H1 (cell line): ENCODE measurements around the gene PHACTR1. TPM values are rescaled to one million over a fixed set of nuclear protein-coding genes. Genes with fewer than 3 reads are reported as not detected.

Experiments used
- CTCF ChIA-PET: fragments of 300-600 bp; sonication (Branson Sonifier 250); formaldehyde crosslinking; loops from one replicate; lab custom pipeline; 2021; ENCODE audit not compliant: partially characterized antibody; lab: Charles Lee
- POLR2A ChIA-PET: fragments of 300-600 bp; sonication (Branson Sonifier 250); formaldehyde crosslinking; loops from one replicate; lab custom pipeline; 2021; ENCODE audit warnings: inconsistent platforms; ENCODE audit not compliant: partially characterized antibody; lab: Charles Lee
- DNase-seq, 2 experiments: peaks; one replicate each; pipeline versions ENCODE4 v3.0.0 to v3.0.0-alpha.2; 2010 to 2022; ENCODE audit warnings: low spot score in 2 of 2, low read depth in 1 of 2, mixed read lengths in 1 of 2
- FAIRE-seq: peaks from 2 replicates; lab custom pipeline; 2011; peaks lifted over from hg19 to GRCh38; lab: Jason Lieb, UNC
- H2AFZ ChIP-seq: 2 replicates; pipeline ENCODE4 v1.8.1; 2012; ENCODE audit warnings: low read length, inconsistent platforms
- H2AK5ac ChIP-seq: 2 replicates; pipeline ENCODE4 v1.6.1; 2013; ENCODE audit warnings: low read depth, low read length
- H2BK120ac ChIP-seq: replicated peaks from 2 replicates; pipeline ENCODE3; 2013; ENCODE audit warnings: low read depth, low read length, inconsistent platforms
- H2BK12ac ChIP-seq: 2 replicates; pipeline ENCODE4 v1.6.1; 2013; ENCODE audit warnings: low read depth, low read length
- H2BK15ac ChIP-seq: 2 replicates; pipeline ENCODE4 v1.6.1; 2013; ENCODE audit warnings: low read length
- H2BK20ac ChIP-seq: 2 replicates; pipeline ENCODE4 v1.6.1; 2013; ENCODE audit warnings: low read length
- H2BK5ac ChIP-seq: 2 replicates; pipeline ENCODE4 v1.6.1; 2013; ENCODE audit warnings: low read depth, low read length
- H3K14ac ChIP-seq: 2 replicates; pipeline ENCODE4 v1.6.1; 2013; ENCODE audit warnings: inconsistent platforms; ENCODE audit not compliant: insufficient read length
- H3K18ac ChIP-seq: 2 replicates; pipeline ENCODE4 v1.6.1; 2013; ENCODE audit warnings: low read length; ENCODE audit errors: extremely low read depth
- H3K23ac ChIP-seq: 2 replicates; pipeline ENCODE4 v1.6.1; 2013; ENCODE audit warnings: inconsistent platforms; ENCODE audit not compliant: insufficient read length
- H3K23me2 ChIP-seq: 2 replicates; pipeline ENCODE4 v1.6.1; 2013; ENCODE audit warnings: low read depth, low read length
- H3K27ac ChIP-seq: 2 replicates; pipeline ENCODE4 v1.6.1; 2011; ENCODE audit warnings: low read depth, low read length, inconsistent platforms
- H3K27me3 ChIP-seq, 4 experiments: replicated peaks in 1 of 4; 1 replicate in 1 of 4; 2 replicates in 3 of 4; pipeline versions ENCODE4 v1.6.1 to v1.8.1; 2011 to 2013; ENCODE audit warnings: low read length in 3 of 4, mild to moderate bottlenecking in 3 of 4, inconsistent platforms in 2 of 4, mixed read lengths in 2 of 4, moderate library complexity in 1 of 4; ENCODE audit not compliant: control insufficient read depth in 3 of 4, insufficient read depth in 3 of 4; ENCODE audit errors: extremely low read depth in 1 of 4
- H3K36me3 ChIP-seq, 4 experiments: 2 replicates each; pipeline versions ENCODE4 v1.6.1 to v1.8.1; 2011 to 2013; ENCODE audit warnings: mild to moderate bottlenecking in 4 of 4, low read length in 3 of 4, moderate library complexity in 2 of 4, control low read depth in 1 of 4, inconsistent platforms in 1 of 4; ENCODE audit not compliant: insufficient read depth in 4 of 4, control insufficient read depth in 2 of 4
- H3K4ac ChIP-seq: replicated peaks from 2 replicates; pipeline ENCODE3; 2013; ENCODE audit warnings: low read length, low read depth, mixed read lengths, inconsistent platforms; ENCODE audit not compliant: insufficient read length
- H3K4me1 ChIP-seq, 4 experiments: replicated peaks in 1 of 4; 1 replicate in 1 of 4; 2 replicates in 3 of 4; pipeline versions ENCODE4 v1.6.1 to v1.8.1; 2011 to 2013; ENCODE audit warnings: low read length in 3 of 4, inconsistent platforms in 2 of 4, mixed read lengths in 1 of 4; ENCODE audit not compliant: insufficient read depth in 4 of 4, control insufficient read depth in 3 of 4
- H3K4me2 ChIP-seq, 2 experiments: 2 replicates each; pipeline versions ENCODE4 v1.6.1 to v1.8.1; 2011 to 2013; ENCODE audit warnings: low read depth in 2 of 2, low read length in 2 of 2, control low read depth in 1 of 2, inconsistent platforms in 1 of 2, mild to moderate bottlenecking in 1 of 2; ENCODE audit not compliant: insufficient read depth in 1 of 2
- H3K4me3 ChIP-seq, 4 experiments: fragments of 200-600, 300-600 bp in 1 of 4; sonication (generic), shearing (Covaris generic), sonication (Bioruptor Twin) in 1 of 4; 2 replicates each; pipeline versions ENCODE4 v1.5.1 to v1.8.1; 2011 to 2016; ENCODE audit warnings: low read length in 4 of 4, low read depth in 3 of 4, control low read depth in 2 of 4, inconsistent platforms in 2 of 4, mild to moderate bottlenecking in 2 of 4, mixed read lengths in 1 of 4, moderate library complexity in 1 of 4; ENCODE audit not compliant: insufficient read depth in 2 of 4; ENCODE audit errors: extremely low read depth in 1 of 4
- H3K56ac ChIP-seq: replicated peaks from 2 replicates; pipeline ENCODE3; 2013; ENCODE audit warnings: low read depth, mild to moderate bottlenecking, mixed read lengths, low read length, inconsistent platforms; ENCODE audit not compliant: insufficient read length
- H3K79me1 ChIP-seq: 2 replicates; pipeline ENCODE4 v1.6.1; 2013; ENCODE audit warnings: low read depth, low read length, control low read depth
- H3K79me2 ChIP-seq, 2 experiments: 2 replicates each; pipeline versions ENCODE4 v1.6.1 to v1.8.1; 2012 to 2013; ENCODE audit warnings: low read length in 2 of 2, mild to moderate bottlenecking in 2 of 2, inconsistent platforms in 1 of 2; ENCODE audit not compliant: insufficient read depth in 2 of 2, control insufficient read depth in 1 of 2
- H3K9ac ChIP-seq, 4 experiments: replicated peaks in 1 of 4; 1 replicate in 1 of 4; 2 replicates in 3 of 4; pipeline versions ENCODE4 v1.6.1 to v1.8.1; 2011 to 2013; ENCODE audit warnings: low read depth in 3 of 4, low read length in 3 of 4, control low read depth in 2 of 4, mild to moderate bottlenecking in 2 of 4, moderate library complexity in 2 of 4, inconsistent platforms in 1 of 4; ENCODE audit errors: extremely low read depth in 1 of 4
- H3K9me3 ChIP-seq, 2 experiments: 2 replicates each; pipeline versions ENCODE4 v1.6.1 to v1.8.1; 2012 to 2013; ENCODE audit warnings: mild to moderate bottlenecking in 2 of 2, moderate library complexity in 2 of 2, control low read depth in 1 of 2, inconsistent platforms in 1 of 2, low read depth in 1 of 2, low read length in 1 of 2, mixed read lengths in 1 of 2; ENCODE audit not compliant: insufficient read depth in 2 of 2
- H4K20me1 ChIP-seq, 2 experiments: replicated peaks in 1 of 2; 2 replicates each; pipeline versions ENCODE3 to v1.8.1; 2011 to 2013; ENCODE audit warnings: inconsistent platforms in 2 of 2, low read length in 2 of 2, mild to moderate bottlenecking in 1 of 2; ENCODE audit not compliant: insufficient read depth in 2 of 2, control insufficient read depth in 1 of 2
- H4K5ac ChIP-seq: 2 replicates; pipeline ENCODE4 v1.6.1; 2013; ENCODE audit warnings: low read length, low read depth, mixed read lengths, inconsistent platforms; ENCODE audit not compliant: insufficient read length
- H4K8ac ChIP-seq: 2 replicates; pipeline ENCODE4 v1.8.0; 2013; ENCODE audit warnings: mild to moderate bottlenecking, moderate library complexity, low read length, inconsistent platforms; ENCODE audit not compliant: insufficient read depth; ENCODE audit errors: extremely low read depth
- H4K91ac ChIP-seq: replicated peaks from 2 replicates; pipeline ENCODE3; 2013; ENCODE audit warnings: low read length, mixed read lengths, inconsistent platforms; ENCODE audit not compliant: insufficient read length
- CHD1 ChIP-seq: IDR thresholded peaks from 2 replicates; pipeline ENCODE4 v1.6.1; 2012; ENCODE audit warnings: low read depth, low read length, improper control_type of control experiment
- GABPA ChIP-seq: IDR thresholded peaks from 2 replicates; pipeline ENCODE4 v1.6.1; 2011; ENCODE audit warnings: mild to moderate bottlenecking, low read length, moderate library complexity, borderline replicate concordance; ENCODE audit not compliant: insufficient read depth
- NANOG ChIP-seq: IDR thresholded peaks from 2 replicates; pipeline ENCODE4 v1.6.1; 2011; ENCODE audit warnings: low read length, low read depth, mild to moderate bottlenecking, inconsistent platforms; ENCODE audit not compliant: insufficient read depth, poor library complexity, severe bottlenecking
- PHF8 ChIP-seq: fragments of 200-600 bp; sonication (generic); conservative IDR thresholded peaks from 2 replicates; pipeline ENCODE4 v1.7.1; 2012; ENCODE audit warnings: low read depth, mild to moderate bottlenecking, inconsistent platforms, low read length, moderate library complexity
- SIN3A ChIP-seq, 2 experiments: IDR thresholded peaks in 1 of 2; conservative IDR thresholded peaks in 1 of 2; 2 replicates each; pipeline ENCODE4 v1.6.1; 2011 to 2012; ENCODE audit warnings: low read length in 2 of 2, improper control_type of control experiment in 1 of 2, low read depth in 1 of 2, mild to moderate bottlenecking in 1 of 2
- SIX5 ChIP-seq: IDR thresholded peaks from 2 replicates; pipeline ENCODE4 v1.6.1; 2011; ENCODE audit warnings: mild to moderate bottlenecking, low read depth, low read length
- SP2 ChIP-seq: IDR thresholded peaks from 2 replicates; pipeline ENCODE4 v1.6.1; 2012; ENCODE audit warnings: mild to moderate bottlenecking, low read length, inconsistent platforms
- SUZ12 ChIP-seq: fragments of 200-600 bp; sonication (generic); IDR thresholded peaks from 2 replicates; pipeline ENCODE4 v1.6.1; 2012; ENCODE audit warnings: mild to moderate bottlenecking, inconsistent platforms, low read length, moderate library complexity, mixed read lengths
- TEAD4 ChIP-seq: IDR thresholded peaks from 2 replicates; pipeline ENCODE4 v1.6.1; 2012; ENCODE audit warnings: low read depth, low read length, inconsistent platforms, mixed read lengths
- ZNF274 ChIP-seq: IDR thresholded peaks from 2 replicates; pipeline ENCODE4 v1.7.0; 2012; ENCODE audit warnings: low read length, borderline replicate concordance; ENCODE audit errors: extremely low read depth
- WGBS, 2 experiments: shearing (Covaris generic) in 1 of 2; methylation state at CpG; one replicate each; pipeline versions ENCODE4 v1.1.6 to v1.1.7; 2013 to 2015; ENCODE audit warnings: low lambda C conversion rate in 2 of 2, mixed read lengths in 2 of 2, inconsistent platforms in 1 of 2, low coverage in 1 of 2, missing lambda C conversion rate in 1 of 2; ENCODE audit not compliant: insufficient replicate concordance in 2 of 2, insufficient coverage in 1 of 2, insufficient read length in 1 of 2; ENCODE audit errors: extremely low coverage in 1 of 2, missing lambda C conversion rate in 1 of 2; 5-methylcytosine and 5-hydroxymethylcytosine counted together
- polyA plus RNA-seq, 7 experiments: library from polyadenylated mRNA; depleted of rRNA in 3 of 7; stranded (reverse) in 5 of 7; unstranded in 2 of 7; fragments of >200 nt in 5 of 7; fragments of 200-250 nt in 2 of 7; gene quantifications; 1 replicate in 5 of 7; 2 replicates in 1 of 7; 4 replicates in 1 of 7; pipeline versions ENCODE4 v1.2.1 to v1.2.3, GENCODE V29; 2011 to 2013; ENCODE audit warnings: missing spikeins in 2 of 7, mixed read lengths in 2 of 7
- total RNA-seq: library from RNA; stranded (reverse); fragmentation: NEBNext Ultra II Directional; extraction: Animal tissue kit (Norgen Biotek cat#: 25700); gene quantifications from 2 replicates; pipeline ENCODE4 v1.2.1, GENCODE V29; 2021
- TF ChIP-seq, protein P1 (sequence below), 3 experiments: IDR thresholded peaks; 1 replicate in 2 of 3; 2 replicates in 1 of 3; pipeline versions ENCODE4 v1.5.1 to v1.6.1; 2011; ENCODE audit warnings: low read length in 3 of 3, mild to moderate bottlenecking in 3 of 3, inconsistent platforms in 2 of 3, low read depth in 1 of 3, moderate library complexity in 1 of 3; ENCODE audit not compliant: insufficient read depth in 1 of 3; ENCODE audit errors: control extremely low read depth in 1 of 3

PHACTR1 gene
- total and polyA plus RNA-seq, 2 of the 8 experiments (the other 6 are each of a cell fraction or from before 2014, with no cell fraction given) = 3.9 to 17.1 TPM

DNA sequence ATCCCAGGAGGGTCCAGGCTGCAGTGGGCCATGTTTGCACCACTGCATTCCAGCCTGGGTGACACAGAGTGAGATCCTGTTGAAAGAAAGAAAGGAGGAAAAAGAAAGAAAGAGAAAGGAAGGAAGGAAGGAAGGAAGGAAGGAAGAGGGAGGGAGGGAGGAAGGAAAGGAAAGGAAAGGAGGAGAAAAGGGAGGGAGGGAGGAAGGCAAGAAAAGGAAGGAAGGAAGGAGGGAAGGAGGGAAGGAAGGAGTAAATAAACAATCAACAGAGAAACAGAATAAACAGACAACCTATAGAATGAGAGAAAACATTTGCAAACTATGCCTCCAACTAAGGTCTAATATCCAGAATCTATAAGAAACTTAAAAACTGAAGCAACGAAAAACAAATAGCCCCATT lies 11.6 kb upstream of the PHACTR1 start:
- no peak overlapping the region for H3K18ac ChIP-seq
- H3K9ac ChIP-seq = no peak overlapping the region
- H4K8ac ChIP-seq = no peak overlapping the region
- H3K36me3 ChIP-seq = no peaks in the 10 kb centered on the region
- H2BK12ac ChIP-seq = no peak overlapping the region
- no peaks in the 10 kb centered on the region for H3K79me2 ChIP-seq
- no peak overlapping the region for H3K27ac ChIP-seq
- no peak overlapping the region for H2BK5ac ChIP-seq
- POLR2A ChIA-PET = interaction anchor here (1.5 kb wide), 1 partner anchor 10 kb away, joined by 3 read pairs; no protein-coding TSS in a partner anchor
- no peak overlapping the region for H3K4ac ChIP-seq
- CTCF ChIA-PET = no interaction called here
- WGBS, 2 experiments = 89% methylated on average over 1 of the region's 1 CpG; no CpG with 5 or more reads in 1 of the 2 experiments
- no peak overlapping the region; the same call in 1 of the 2 replicates for H2AK5ac ChIP-seq
- H3K23me2 ChIP-seq = no peaks in the 10 kb centered on the region; the same call in 1 of the 2 replicates
- no peak overlapping the region for H4K91ac ChIP-seq
- no peaks in the 10 kb centered on the region for H3K9me3 ChIP-seq
- no peak for DNase-seq
- H2BK20ac ChIP-seq = no peak overlapping the region
- no peaks in the 10 kb centered on the region for H3K79me1 ChIP-seq
- no peak overlapping the region for H2BK120ac ChIP-seq
- no peak overlapping the region for H3K14ac ChIP-seq
- H3K56ac ChIP-seq = no peak overlapping the region
- H3K4me3 ChIP-seq = no peak overlapping the region
- no peak overlapping the region for H2AFZ ChIP-seq
- no peak overlapping the region for H4K5ac ChIP-seq
- H3K4me1 ChIP-seq = peaks cover 0 to 9% (median 5%) of the 10 kb centered on the region in 4 experiments; a peak in 4 of 7 replicates
- FAIRE-seq = no peak
- no peak overlapping the region for H3K23ac ChIP-seq
- no peak overlapping the region for H2BK15ac ChIP-seq
- no peaks in the 10 kb centered on the region for H4K20me1 ChIP-seq
- no peaks in the 10 kb centered on the region for H3K27me3 ChIP-seq
- H3K4me2 ChIP-seq = no peak overlapping the region
- TF ChIP-seq SP2 (no peak), SIX5 (no peak), SUZ12 (no peak), PHF8 (no peak), CHD1 (no peak), NANOG (no peak), TEAD4 (no peak), ZNF274 (no peak), SIN3A (conservative IDR thresholded peaks at IDR 0.05 in 1 of 2, IDR thresholded peaks at IDR 0.05 in 1 of 2; ENCODE audit: low read depth in 1 of 2, low read length in 2 of 2) (no peak), GABPA (no peak)
- TF ChIP-seq, protein P1, sequence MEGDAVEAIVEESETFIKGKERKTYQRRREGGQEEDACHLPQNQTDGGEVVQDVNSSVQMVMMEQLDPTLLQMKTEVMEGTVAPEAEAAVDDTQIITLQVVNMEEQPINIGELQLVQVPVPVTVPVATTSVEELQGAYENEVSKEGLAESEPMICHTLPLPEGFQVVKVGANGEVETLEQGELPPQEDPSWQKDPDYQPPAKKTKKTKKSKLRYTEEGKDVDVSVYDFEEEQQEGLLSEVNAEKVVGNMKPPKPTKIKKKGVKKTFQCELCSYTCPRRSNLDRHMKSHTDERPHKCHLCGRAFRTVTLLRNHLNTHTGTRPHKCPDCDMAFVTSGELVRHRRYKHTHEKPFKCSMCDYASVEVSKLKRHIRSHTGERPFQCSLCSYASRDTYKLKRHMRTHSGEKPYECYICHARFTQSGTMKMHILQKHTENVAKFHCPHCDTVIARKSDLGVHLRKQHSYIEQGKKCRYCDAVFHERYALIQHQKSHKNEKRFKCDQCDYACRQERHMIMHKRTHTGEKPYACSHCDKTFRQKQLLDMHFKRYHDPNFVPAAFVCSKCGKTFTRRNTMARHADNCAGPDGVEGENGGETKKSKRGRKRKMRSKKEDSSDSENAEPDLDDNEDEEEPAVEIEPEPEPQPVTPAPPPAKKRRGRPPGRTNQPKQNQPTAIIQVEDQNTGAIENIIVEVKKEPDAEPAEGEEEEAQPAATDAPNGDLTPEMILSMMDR (IDR thresholded peaks at IDR 0.05; ENCODE audit: control extremely low read depth in 1 of 3, insufficient read depth in 1 of 3, low read depth in 1 of 3, low read length in 3 of 3) = no peak
